Esophagus (tissue), 2 donors: ENCODE results near the gene ITSN1. TPM values are rescaled to one million over a fixed set of nuclear protein-coding genes. Genes with fewer than 3 reads are reported as not detected.

Source experiments
- H3K27ac ChIP-seq, 2 donors: one replicate each; pipeline ENCODE4 v1.5.1; 2013; ENCODE audit warnings: low read depth in 2 of 2, mild to moderate bottlenecking in 2 of 2, inconsistent platforms in 1 of 2, low read length in 1 of 2, moderate library complexity in 1 of 2
- H3K27me3 ChIP-seq, 2 donors: one replicate each; pipeline ENCODE4 v1.6.1; 2013; ENCODE audit warnings: low read length in 2 of 2, control low read depth in 1 of 2, mild to moderate bottlenecking in 1 of 2; ENCODE audit not compliant: insufficient read depth in 2 of 2, control insufficient read depth in 1 of 2
- H3K36me3 ChIP-seq, 2 donors: one replicate each; pipeline ENCODE4 v1.6.1; 2013; ENCODE audit warnings: low read length in 1 of 2; ENCODE audit not compliant: control insufficient read depth in 2 of 2, insufficient read depth in 2 of 2
- H3K4me1 ChIP-seq, 2 donors: one replicate each; pipeline ENCODE4 v1.6.1; 2013; ENCODE audit warnings: low read length in 1 of 2; ENCODE audit not compliant: control insufficient read depth in 2 of 2, insufficient read depth in 2 of 2
- H3K4me3 ChIP-seq, 2 donors: one replicate each; pipeline ENCODE4 v1.5.1; 2013; ENCODE audit warnings: low read length in 2 of 2, mild to moderate bottlenecking in 2 of 2, low read depth in 1 of 2, moderate library complexity in 1 of 2
- H3K9me3 ChIP-seq, 2 donors: one replicate each; pipeline ENCODE4 v1.6.1; 2013; ENCODE audit warnings: mild to moderate bottlenecking in 2 of 2, low read depth in 1 of 2, low read length in 1 of 2, moderate library complexity in 1 of 2; ENCODE audit not compliant: control insufficient read depth in 2 of 2, insufficient read depth in 1 of 2
- WGBS, 2 donors: extraction: QIAGEN DNeasy Blood & Tissue Kit; methylation state at CpG; one replicate each; pipeline ENCODE4 v1.1.7; 2013; 5-methylcytosine and 5-hydroxymethylcytosine counted together
- polyA plus RNA-seq, 2 donors: library from polyadenylated mRNA; stranded (reverse); fragments of 200-250 nt; gene quantifications; one replicate each; pipeline ENCODE4 v1.2.3, GENCODE V29; 2013
- donor health status: healthy with polysubstance abuse.
- donor health status: Bipolar disorder and iron deficiency.

The ITSN1 gene
- polyA plus RNA-seq, 2 donors, result 6.6 to 8.9 TPM

GRCh38 chr21:33835920-33836319, 193.6 kb downstream of the ITSN1 start:
- Histone ChIP-seq H3K27me3 (no peaks in the 10 kb centered on the region), H3K27ac (no peak overlapping the region), H3K4me1 (no peaks in the 10 kb centered on the region), H3K4me3 (no peak overlapping the region), H3K9me3 (no peaks in the 10 kb centered on the region), H3K36me3 (peaks cover 3 to 6% of the 10 kb centered on the region in 2 donors)
- 84 to 87% methylated on average over 4 of the region's 4 CpGs for WGBS, 2 donors

GRCh38 chr21:33836408-33836807, 194.1 kb downstream of the ITSN1 start:
- Histone ChIP-seq H3K36me3 (peaks cover 3 to 4% of the 10 kb centered on the region in 2 donors), H3K9me3 (no peaks in the 10 kb centered on the region), H3K27me3 (no peaks in the 10 kb centered on the region), H3K4me3 (no peak overlapping the region), H3K27ac (no peak overlapping the region), H3K4me1 (no peaks in the 10 kb centered on the region)
- 91 to 92% methylated on average over 11 of the region's 11 CpGs for WGBS, 2 donors

GRCh38 chr21:33839167-33839716, 196.9 kb downstream of the ITSN1 start:
- Histone ChIP-seq H3K9me3 (no peaks in the 10 kb centered on the region), H3K4me1 (peaks cover 0 to 2% of the 10 kb centered on the region in 2 donors), H3K4me3 (no peak overlapping the region), H3K27me3 (no peaks in the 10 kb centered on the region), H3K36me3 (peaks cover 0 to 4% of the 10 kb centered on the region in 2 donors), H3K27ac (no peak overlapping the region)
- WGBS, 2 donors, result 87 to 89% methylated on average over 4 to 5 of the region's 5 CpGs

GRCh38 chr21:33839806-33840205, 197.5 kb downstream of the ITSN1 start:
- Histone ChIP-seq H3K36me3 (peaks cover 0 to 4% of the 10 kb centered on the region in 2 donors), H3K4me1 (peaks cover 3 to 4% of the 10 kb centered on the region in 2 donors), H3K27me3 (no peaks in the 10 kb centered on the region), H3K4me3 (no peak overlapping the region), H3K27ac (no peak overlapping the region), H3K9me3 (no peaks in the 10 kb centered on the region)
- WGBS, 2 donors, result 93 to 94% methylated on average over 5 of the region's 5 CpGs

- Histone ChIP-seq H3K27me3 (no peaks in the 10 kb centered on the region), H3K36me3 (peaks cover 0 to 4% of the 10 kb centered on the region in 2 donors), H3K4me3 (no peak overlapping the region), H3K9me3 (peaks cover 0 to 2% of the 10 kb centered on the region in 2 donors), H3K4me1 (peaks cover 4% of the 10 kb centered on the region in 2 donors), H3K27ac (no peak overlapping the region)
- WGBS, 2 donors, result 90 to 92% methylated on average over 5 of the region's 5 CpGs
These were observed 198.5 kb downstream of the ITSN1 start for GRCh38 chr21:33840771-33841170.

GRCh38 chr21:33841561-33841960, 199.3 kb downstream of the ITSN1 start:
- 78 to 81% methylated on average over 7 of the region's 7 CpGs for WGBS, 2 donors
- H3K27ac ChIP-seq, result no peak overlapping the region

GRCh38 chr21:33843216-33843615, 200.9 kb downstream of the ITSN1 start:
- peaks cover 0 to 5% of the 10 kb centered on the region in 2 donors for H3K9me3 ChIP-seq
- 69 to 71% methylated on average over 6 of the region's 6 CpGs for WGBS, 2 donors
- no peaks in the 10 kb centered on the region for H3K36me3 ChIP-seq
- no peaks in the 10 kb centered on the region for H3K27me3 ChIP-seq
- H3K4me3 ChIP-seq, result no peak overlapping the region
- H3K4me1 ChIP-seq, result peaks cover 4% of the 10 kb centered on the region in 2 donors
- H3K27ac ChIP-seq, result no peak overlapping the region

More at GRCh38 chr21:33841561-33841960, 199.3 kb downstream of the ITSN1 start:
- H3K9me3 ChIP-seq, result peaks cover 0 to 5% of the 10 kb centered on the region in 2 donors
- peaks cover 4% of the 10 kb centered on the region in 2 donors for H3K4me1 ChIP-seq
- H3K27me3 ChIP-seq, result no peaks in the 10 kb centered on the region
- H3K4me3 ChIP-seq, result no peak overlapping the region
- no peaks in the 10 kb centered on the region for H3K36me3 ChIP-seq

- Histone ChIP-seq H3K36me3 (no peaks in the 10 kb centered on the region), H3K4me1 (peaks cover 4% of the 10 kb centered on the region in 2 donors), H3K27ac (no peak overlapping the region), H3K27me3 (no peaks in the 10 kb centered on the region), H3K9me3 (peaks cover 0 to 5% of the 10 kb centered on the region in 2 donors), H3K4me3 (no peak overlapping the region)
- WGBS, 2 donors, result 48 to 56% methylated on average over 20 of the region's 20 CpGs
These were observed 202.0 kb downstream of the ITSN1 start for GRCh38 chr21:33844104-33844889.

- no peak overlapping the region for H3K27ac ChIP-seq
- peaks cover 0 to 5% of the 10 kb centered on the region in 2 donors for H3K9me3 ChIP-seq
- H3K36me3 ChIP-seq, result no peaks in the 10 kb centered on the region
- H3K27me3 ChIP-seq, result no peaks in the 10 kb centered on the region
- WGBS, 2 donors, result 89 to 94% methylated on average over 6 of the region's 6 CpGs
- H3K4me3 ChIP-seq, result no peak overlapping the region
- peaks cover 4% of the 10 kb centered on the region in 2 donors for H3K4me1 ChIP-seq
These were observed 202.5 kb downstream of the ITSN1 start for GRCh38 chr21:33844890-33845205.

GRCh38 chr21:33846141-33846540, 203.8 kb downstream of the ITSN1 start:
- Histone ChIP-seq H3K27ac (no peak overlapping the region), H3K27me3 (no peaks in the 10 kb centered on the region), H3K4me1 (peaks cover 4% of the 10 kb centered on the region in 2 donors), H3K36me3 (no peaks in the 10 kb centered on the region), H3K4me3 (no peak overlapping the region), H3K9me3 (peaks cover 0 to 5% of the 10 kb centered on the region in 2 donors)
- 93 to 98% methylated on average over 3 of the region's 3 CpGs for WGBS, 2 donors
